CD4-positive, alpha-beta T cell (primary cell): Measurements from ENCODE around the gene KCND3. TPM values are rescaled to one million over a fixed set of nuclear protein-coding genes. Genes with fewer than 3 reads are reported as not detected.

Source experiments
- ATAC-seq: fragments of 200-7000 bp; cut with Tn5 transposase; one replicate; pipeline ENCODE4 v1.10.0; 2022; ENCODE audit warnings: mild to moderate bottlenecking; ENCODE audit not compliant: poor library complexity
- CTCF ChIA-PET: fragments of 350-600 bp; sonication (Branson Sonifier 250); formaldehyde crosslinking; loops from one replicate; lab custom pipeline; 2021; ENCODE audit warnings: antibody characterized with exemption, inconsistent platforms; lab: Charles Lee
- POLR2A ChIA-PET: fragments of 350-600 bp; sonication (Branson Sonifier 250); formaldehyde crosslinking; loops from one replicate; lab custom pipeline; 2021; ENCODE audit warnings: antibody characterized with exemption, inconsistent platforms; lab: Charles Lee
- DNase-seq, 14 experiments: peaks; one replicate each; pipeline ENCODE4 v3.0.0-alpha.2; 2013 to 2020; ENCODE audit warnings: mixed read lengths in 2 of 14
- H3K27ac ChIP-seq, 2 donors: one replicate each; pipeline versions ENCODE4 v1.5.1 to v1.7.0; 2013; ENCODE audit warnings: low read length in 2 of 2, low read depth in 1 of 2, mild to moderate bottlenecking in 1 of 2
- H3K27me3 ChIP-seq, 2 experiments: 1 replicate in 1 of 2; 2 replicates in 1 of 2; pipeline versions ENCODE4 v1.6.1 to v1.7.0; 2013; ENCODE audit warnings: low read length in 2 of 2, control low read depth in 1 of 2, mild to moderate bottlenecking in 1 of 2, moderate library complexity in 1 of 2; ENCODE audit not compliant: insufficient read depth in 2 of 2, control insufficient read depth in 1 of 2
- H3K36me3 ChIP-seq: one replicate; pipeline ENCODE4 v1.6.1; 2013; ENCODE audit warnings: low read length, control low read depth; ENCODE audit not compliant: insufficient read depth
- H3K4me1 ChIP-seq: one replicate; pipeline ENCODE4 v1.6.1; 2013; ENCODE audit warnings: low read length, control low read depth; ENCODE audit not compliant: insufficient read depth
- H3K4me3 ChIP-seq: one replicate; pipeline ENCODE4 v1.5.1; 2013; ENCODE audit warnings: mild to moderate bottlenecking, low read length, moderate library complexity
- H3K9me3 ChIP-seq, 2 experiments: 1 replicate in 1 of 2; 2 replicates in 1 of 2; pipeline versions ENCODE4 v1.6.1 to v1.7.0; 2013; ENCODE audit warnings: low read length in 2 of 2, mild to moderate bottlenecking in 2 of 2, control low read depth in 1 of 2, moderate library complexity in 1 of 2; ENCODE audit not compliant: control insufficient read depth in 1 of 2, insufficient read depth in 1 of 2
- H3K27ac Mint-ChIP-seq: one replicate; pipeline ENCODE4 v1.8.0; 2020; ENCODE audit warnings: mixed read lengths
- H3K27me3 Mint-ChIP-seq: one replicate; pipeline ENCODE4 v1.8.0; 2021; ENCODE audit warnings: mixed read lengths
- H3K36me3 Mint-ChIP-seq: one replicate; pipeline ENCODE4 v1.8.0; 2021; ENCODE audit warnings: low read depth, mixed read lengths
- H3K4me1 Mint-ChIP-seq: one replicate; pipeline ENCODE4 v1.8.0; 2021; ENCODE audit warnings: low read depth, mixed read lengths
- H3K4me3 Mint-ChIP-seq: one replicate; pipeline ENCODE4 v1.8.0; 2020; ENCODE audit warnings: mild to moderate bottlenecking, mixed read lengths
- H3K9me3 Mint-ChIP-seq: one replicate; pipeline ENCODE4 v1.8.0; 2020; ENCODE audit warnings: mixed read lengths
- intact Hi-C, 2 experiments: fragments of 100-400 bp; cut with DNase I in 1 of 2; cut with micrococcal nuclease in 1 of 2; formaldehyde crosslinking; loops; one replicate each; pipeline versions ENCODE4 v1.15.1 to v1.9.0; 2023 to 2025; cut with DNase I, micrococcal nuclease
- total RNA-seq, 174 experiments: library from RNA in 2 of 174; stranded (reverse) in 2 of 174; gene quantifications; one replicate each; pipeline ENCODE4 v1.2.3 and lab custom pipeline; 2021 to 2026
- TF ChIP-seq, protein P1 (sequence below): fragments of 200-600 bp; IDR thresholded peaks from one replicate; pipeline ENCODE4 v1.8.0; 2022; ENCODE audit warnings: antibody characterized with exemption, mild to moderate bottlenecking

Gene KCND3
- total RNA-seq, 2 experiments from 2014 or later: 0.05 TPM; not detected in 1

DNA sequence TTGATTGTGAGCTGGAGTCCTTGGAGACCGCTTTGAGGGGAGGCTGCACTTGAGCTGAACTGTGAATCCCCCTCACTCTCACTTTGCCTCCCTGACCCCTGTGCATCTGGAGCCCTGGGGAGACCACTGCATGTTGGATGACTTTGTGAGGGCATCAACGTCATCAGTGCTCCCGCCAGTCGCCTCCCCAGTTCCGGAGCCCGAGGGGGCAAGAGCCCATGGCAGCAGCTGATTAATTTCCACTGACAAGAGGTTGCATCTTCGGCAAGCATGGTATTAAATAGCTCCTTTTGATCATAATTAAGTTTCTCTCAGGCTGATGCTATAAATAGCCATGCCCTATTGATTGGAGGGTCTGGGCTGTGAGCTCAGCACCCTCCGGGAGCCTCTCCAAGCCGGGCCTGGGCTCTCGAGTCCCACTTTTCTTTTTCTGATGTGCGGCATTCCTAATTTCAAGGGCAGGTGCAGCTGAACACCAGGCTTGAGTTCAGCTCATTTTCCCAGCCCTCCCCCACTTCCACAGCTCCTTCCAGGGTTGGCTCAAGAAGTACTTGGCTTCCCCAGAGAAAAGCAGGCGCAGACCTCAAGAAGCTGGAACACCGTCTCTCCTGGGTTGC, 33.2 kb downstream of the KCND3 start:
- intact Hi-C loops: no loop called here
- peaks cover 58% of the 10 kb centered on the region for H3K27me3 Mint-ChIP-seq
- no peak for ATAC-seq
- TF ChIP-seq, protein P1, sequence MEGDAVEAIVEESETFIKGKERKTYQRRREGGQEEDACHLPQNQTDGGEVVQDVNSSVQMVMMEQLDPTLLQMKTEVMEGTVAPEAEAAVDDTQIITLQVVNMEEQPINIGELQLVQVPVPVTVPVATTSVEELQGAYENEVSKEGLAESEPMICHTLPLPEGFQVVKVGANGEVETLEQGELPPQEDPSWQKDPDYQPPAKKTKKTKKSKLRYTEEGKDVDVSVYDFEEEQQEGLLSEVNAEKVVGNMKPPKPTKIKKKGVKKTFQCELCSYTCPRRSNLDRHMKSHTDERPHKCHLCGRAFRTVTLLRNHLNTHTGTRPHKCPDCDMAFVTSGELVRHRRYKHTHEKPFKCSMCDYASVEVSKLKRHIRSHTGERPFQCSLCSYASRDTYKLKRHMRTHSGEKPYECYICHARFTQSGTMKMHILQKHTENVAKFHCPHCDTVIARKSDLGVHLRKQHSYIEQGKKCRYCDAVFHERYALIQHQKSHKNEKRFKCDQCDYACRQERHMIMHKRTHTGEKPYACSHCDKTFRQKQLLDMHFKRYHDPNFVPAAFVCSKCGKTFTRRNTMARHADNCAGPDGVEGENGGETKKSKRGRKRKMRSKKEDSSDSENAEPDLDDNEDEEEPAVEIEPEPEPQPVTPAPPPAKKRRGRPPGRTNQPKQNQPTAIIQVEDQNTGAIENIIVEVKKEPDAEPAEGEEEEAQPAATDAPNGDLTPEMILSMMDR: no peak
- H3K9me3 Mint-ChIP-seq: no peaks in the 10 kb centered on the region
- H3K4me3 Mint-ChIP-seq: no peak overlapping the region
- no peaks in the 10 kb centered on the region for H3K4me1 ChIP-seq
- H3K4me1 Mint-ChIP-seq: no peaks in the 10 kb centered on the region
- peaks cover 13 to 30% of the 10 kb centered on the region in 2 experiments for H3K27me3 ChIP-seq
- CTCF ChIA-PET: no interaction called here
- H3K27ac ChIP-seq: no peak overlapping the region
- no peak overlapping the region for H3K4me3 ChIP-seq
- H3K36me3 Mint-ChIP-seq: no peaks in the 10 kb centered on the region
- H3K36me3 ChIP-seq: no peaks in the 10 kb centered on the region
- H3K27ac Mint-ChIP-seq: no peak overlapping the region
- POLR2A ChIA-PET: interaction anchor here (0.6 kb wide), 1 partner anchor 263 kb away, joined by 3 read pairs; no protein-coding TSS in a partner anchor
- H3K9me3 ChIP-seq: peaks cover 0 to 3% of the 10 kb centered on the region in 2 experiments
- no peak for DNase-seq

DNA sequence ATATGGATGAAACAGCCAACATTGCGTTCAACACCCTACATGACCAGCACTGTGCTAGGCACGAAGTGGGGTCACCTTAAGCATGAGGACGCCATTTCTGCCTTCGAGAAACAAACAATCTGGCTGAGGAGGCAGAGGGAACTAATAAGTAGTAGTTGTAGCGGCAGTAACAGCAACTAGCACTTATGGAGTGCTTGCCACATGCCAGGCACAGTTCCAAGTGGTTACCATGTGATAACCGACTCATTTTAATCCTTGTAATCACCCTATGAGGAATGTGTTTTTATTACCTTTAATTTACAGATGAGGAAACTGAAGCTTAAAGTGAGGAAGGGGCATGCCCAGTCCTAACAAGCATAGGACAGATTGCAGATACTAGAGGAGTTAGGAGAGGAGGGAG, 33.7 kb downstream of the KCND3 start:
- Histone ChIP-seq H3K4me3 (no peak overlapping the region), H3K27ac (no peak overlapping the region), H3K27me3 (peaks cover 13 to 30% of the 10 kb centered on the region in 2 experiments), H3K9me3 (peaks cover 0 to under 1% of the 10 kb centered on the region in 2 experiments), H3K4me1 (no peaks in the 10 kb centered on the region), H3K36me3 (no peaks in the 10 kb centered on the region)
- no peak overlapping the region for H3K27ac Mint-ChIP-seq
- ChIA-PET POLR2A (no interaction called here), CTCF (no interaction called here)
- H3K27me3 Mint-ChIP-seq: peaks cover 60% of the 10 kb centered on the region
- no peaks in the 10 kb centered on the region for H3K9me3 Mint-ChIP-seq
- no peak overlapping the region for H3K4me3 Mint-ChIP-seq
- ATAC-seq: no peak
- no peaks in the 10 kb centered on the region for H3K36me3 Mint-ChIP-seq
- no peaks in the 10 kb centered on the region for H3K4me1 Mint-ChIP-seq
- no peak for DNase-seq
- intact Hi-C loops: no loop called here
- TF ChIP-seq, protein P1: no peak

DNA sequence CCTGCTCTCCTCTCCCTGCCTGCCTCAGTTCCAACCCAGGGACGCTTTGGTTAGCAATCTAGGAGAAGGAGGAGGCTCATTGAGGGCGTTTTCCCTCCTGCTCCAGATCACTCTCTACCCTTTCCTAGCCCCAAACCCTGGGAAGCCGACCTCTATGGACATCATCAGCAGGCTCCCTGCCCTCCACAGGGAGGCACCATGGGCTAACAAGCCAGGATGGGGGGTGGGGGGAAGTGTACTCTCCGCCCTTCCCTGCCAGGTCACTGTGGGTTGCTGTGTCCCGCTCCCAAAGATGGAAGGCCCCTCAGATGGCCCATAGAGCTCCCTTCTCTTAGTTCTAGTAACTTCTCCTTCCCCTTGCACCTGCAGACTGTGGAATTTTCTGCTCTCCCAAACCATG, 35.7 kb downstream of the KCND3 start:
- H3K27ac Mint-ChIP-seq: no peak overlapping the region
- H3K27ac ChIP-seq: no peak overlapping the region
- H3K9me3 ChIP-seq: peaks cover 0 to 4% of the 10 kb centered on the region in 2 experiments
- peaks cover 16% of the 10 kb centered on the region in 2 experiments for H3K27me3 ChIP-seq
- no peaks in the 10 kb centered on the region for H3K36me3 Mint-ChIP-seq
- H3K9me3 Mint-ChIP-seq: no peaks in the 10 kb centered on the region
- ChIA-PET POLR2A (no interaction called here), CTCF (no interaction called here)
- peaks cover 55% of the 10 kb centered on the region for H3K27me3 Mint-ChIP-seq
- no peaks in the 10 kb centered on the region for H3K36me3 ChIP-seq
- no peak overlapping the region for H3K4me3 ChIP-seq
- H3K4me3 Mint-ChIP-seq: no peak overlapping the region
- H3K4me1 Mint-ChIP-seq: no peaks in the 10 kb centered on the region
- TF ChIP-seq, protein P1: no peak
- H3K4me1 ChIP-seq: no peaks in the 10 kb centered on the region
- intact Hi-C loops: loop anchor here in 1 of 2 experiments (5.0 kb wide), 1 partner anchor 424 kb away; no protein-coding TSS in a partner anchor
- no peak for ATAC-seq
- DNase-seq: no peak
